Measurements from ENCODE around the gene ELMOD1.
"Not testable (repeated sequence)": the region's sequence is repeated elsewhere in the genome, so short reads cannot be mapped to it uniquely, and the experiment has no call there.

The ELMOD1 gene

DNA sequence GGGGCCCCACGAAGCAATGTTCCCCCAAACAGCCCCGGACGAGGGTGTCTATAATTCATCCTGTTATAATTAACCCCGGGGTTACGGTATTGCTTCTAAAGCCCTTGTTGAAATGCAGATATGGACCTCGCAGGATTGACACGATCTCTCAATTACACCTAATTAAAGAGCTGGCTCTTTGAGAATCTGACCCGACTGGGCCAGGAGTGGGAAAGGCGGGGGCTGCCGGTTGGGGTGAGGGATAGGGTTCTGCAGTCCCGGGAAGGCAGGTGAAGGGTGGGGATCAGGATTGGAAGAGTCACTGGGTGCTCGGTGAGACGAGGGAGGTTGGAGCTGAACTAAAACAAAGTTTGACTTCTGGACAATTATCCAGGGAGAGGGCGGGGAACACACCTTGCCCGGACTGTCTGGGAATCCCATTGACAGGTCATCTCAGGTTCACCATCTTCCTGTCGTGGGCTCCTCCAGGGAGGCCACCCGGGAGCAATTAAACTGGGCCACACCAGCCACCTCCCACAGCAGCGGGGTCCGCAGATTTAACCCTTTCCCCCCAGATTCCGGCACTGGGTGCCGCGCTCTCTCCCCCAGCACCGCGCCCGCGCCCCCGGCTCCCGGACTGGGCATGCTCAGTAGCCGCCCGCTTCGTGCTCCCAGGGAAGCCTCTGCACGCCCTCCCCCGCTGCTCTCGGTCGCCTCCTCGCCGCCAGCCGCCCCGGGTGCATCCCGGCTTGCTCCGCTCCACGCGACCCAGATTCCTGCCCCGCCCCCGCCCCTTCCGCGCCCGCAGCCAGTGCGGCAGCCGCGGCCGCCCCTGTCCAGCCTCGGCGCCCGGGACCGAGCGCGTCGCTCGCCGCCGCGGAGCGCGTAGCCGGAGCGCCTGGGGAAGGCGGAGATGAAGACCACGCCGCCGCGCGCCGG lies at the start of gene ELMOD1:
TSS of gene ELMOD1 (plus strand) at position 688 of the 918 bp plus-strand sequence. CDS start 27,043 bp downstream, outside the sequence.
- DNase-seq: peak; percentile 11

- no peak for DNase-seq
These were observed 45.8 kb upstream of the ELMOD1 start for GRCh38 chr11:107545101-107545514.

DNA sequence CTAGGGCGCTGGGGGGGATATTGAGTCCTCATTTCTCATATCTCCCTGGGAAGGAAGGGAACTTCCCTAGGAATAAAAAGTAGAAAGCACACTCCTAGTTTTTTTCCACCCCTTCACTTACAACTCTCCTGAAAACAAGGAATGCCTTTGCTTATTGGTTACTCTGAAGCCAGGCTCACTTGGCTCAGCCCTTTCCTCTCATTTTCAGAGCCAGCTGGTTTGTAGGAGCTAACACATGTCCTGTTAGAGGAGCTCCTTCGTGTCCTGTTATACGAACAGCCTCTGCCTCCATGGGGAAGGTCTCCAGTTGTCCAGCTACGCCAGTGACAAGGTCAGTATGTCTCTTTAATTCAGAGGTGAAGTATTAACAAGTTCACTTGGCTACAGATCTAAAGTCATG lies 43.0 kb upstream of the ELMOD1 start:
- no peak for DNase-seq

DNA sequence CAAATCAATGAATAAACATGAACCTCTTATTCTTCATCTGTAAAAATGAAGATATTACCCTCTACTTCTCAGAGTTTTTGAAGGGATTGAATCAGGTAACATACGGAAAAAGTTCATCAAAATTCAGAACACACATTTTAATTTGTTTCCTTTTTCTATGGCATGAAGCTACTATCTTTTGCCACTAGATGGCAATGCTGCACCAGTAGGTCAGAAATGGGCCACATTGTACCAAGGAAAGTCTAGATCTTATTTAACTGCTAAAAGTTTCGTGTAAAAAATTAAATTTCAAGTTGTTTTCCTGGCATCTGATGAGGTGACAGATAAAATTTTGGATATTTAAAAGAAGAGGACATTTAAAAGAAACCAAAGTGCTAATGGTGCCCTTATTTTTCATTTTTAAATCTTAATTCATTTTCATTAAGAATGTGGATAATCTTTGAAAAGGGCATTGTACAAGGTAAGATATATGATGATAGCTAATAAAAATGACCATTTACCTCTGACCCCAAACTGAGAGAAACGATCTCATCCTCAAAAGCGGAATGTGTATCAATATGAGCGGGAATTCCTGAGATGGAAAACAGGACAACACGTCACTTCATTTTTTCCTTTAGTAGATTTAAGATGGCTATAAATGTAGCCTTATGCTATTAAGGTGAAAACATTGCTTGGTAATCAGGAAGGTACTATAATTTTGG lies 41.5 kb upstream of the ELMOD1 start:
- peak; percentile 11 for DNase-seq

DNA sequence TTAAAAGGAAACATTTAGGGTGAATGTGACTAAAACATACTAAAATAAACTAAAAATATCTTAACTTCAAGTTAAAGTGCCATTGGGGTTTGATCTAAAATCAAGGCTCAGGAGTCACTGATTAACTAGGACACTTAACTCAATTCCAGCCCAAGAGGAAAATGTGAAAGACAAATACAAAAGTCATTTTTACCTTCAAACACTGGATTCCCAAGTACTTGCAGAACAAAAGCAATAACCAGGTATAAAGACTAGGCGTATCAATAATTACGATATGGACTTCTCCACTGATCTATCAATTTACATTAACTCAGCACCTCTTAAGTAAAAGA lies 41.0 kb upstream of the ELMOD1 start:
- no peak for DNase-seq

DNA sequence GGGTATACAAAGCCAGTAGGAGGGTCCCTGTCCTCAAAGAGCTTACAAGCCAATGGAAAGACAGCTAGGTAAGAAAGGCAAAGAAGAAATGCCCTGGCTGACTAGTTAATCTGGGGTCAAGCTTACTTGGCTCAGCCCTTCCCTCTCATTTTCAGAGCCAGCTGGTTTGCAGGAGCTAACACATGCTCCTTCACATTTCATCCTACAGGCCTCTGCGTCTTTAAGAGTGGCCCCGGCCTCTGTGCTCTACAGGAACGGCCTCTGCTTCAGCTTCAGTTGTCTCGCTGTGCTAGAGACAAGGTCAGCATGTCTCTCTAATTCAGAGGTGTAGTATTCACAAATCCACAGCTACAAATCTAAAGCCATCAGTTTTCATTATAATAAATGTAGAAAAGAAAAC lies 40.6 kb upstream of the ELMOD1 start:
- DNase-seq: no peak

GRCh38 chr11:107561688-107562087 lies 29.3 kb upstream of the ELMOD1 start:
- no peak for DNase-seq

- DNase-seq: no peak
These were observed 28.2 kb upstream of the ELMOD1 start for GRCh38 chr11:107562647-107563208.

DNA sequence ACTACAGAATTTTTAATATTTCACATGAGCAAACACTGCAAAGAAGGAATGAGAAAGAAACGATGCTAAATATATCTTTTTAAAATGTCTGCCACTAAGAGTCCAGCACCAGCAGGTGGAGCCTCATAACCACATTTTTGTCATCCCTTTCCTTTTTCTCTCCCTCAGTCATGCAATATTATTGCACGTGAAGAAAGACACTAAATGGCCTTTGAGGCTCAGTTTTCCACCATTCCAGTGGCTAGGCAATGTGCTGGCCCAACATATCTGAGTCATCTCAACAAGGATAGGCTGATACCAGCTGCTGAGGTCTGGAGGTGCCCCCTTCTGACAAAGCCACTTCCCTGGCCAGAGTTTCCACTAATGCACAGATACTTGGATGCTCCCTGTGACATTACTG lies 27.2 kb upstream of the ELMOD1 start:
- DNase-seq: peak; percentile 23

GRCh38 chr11:107564877-107565218 lies 26.1 kb upstream of the ELMOD1 start:
- DNase-seq: no peak

DNA sequence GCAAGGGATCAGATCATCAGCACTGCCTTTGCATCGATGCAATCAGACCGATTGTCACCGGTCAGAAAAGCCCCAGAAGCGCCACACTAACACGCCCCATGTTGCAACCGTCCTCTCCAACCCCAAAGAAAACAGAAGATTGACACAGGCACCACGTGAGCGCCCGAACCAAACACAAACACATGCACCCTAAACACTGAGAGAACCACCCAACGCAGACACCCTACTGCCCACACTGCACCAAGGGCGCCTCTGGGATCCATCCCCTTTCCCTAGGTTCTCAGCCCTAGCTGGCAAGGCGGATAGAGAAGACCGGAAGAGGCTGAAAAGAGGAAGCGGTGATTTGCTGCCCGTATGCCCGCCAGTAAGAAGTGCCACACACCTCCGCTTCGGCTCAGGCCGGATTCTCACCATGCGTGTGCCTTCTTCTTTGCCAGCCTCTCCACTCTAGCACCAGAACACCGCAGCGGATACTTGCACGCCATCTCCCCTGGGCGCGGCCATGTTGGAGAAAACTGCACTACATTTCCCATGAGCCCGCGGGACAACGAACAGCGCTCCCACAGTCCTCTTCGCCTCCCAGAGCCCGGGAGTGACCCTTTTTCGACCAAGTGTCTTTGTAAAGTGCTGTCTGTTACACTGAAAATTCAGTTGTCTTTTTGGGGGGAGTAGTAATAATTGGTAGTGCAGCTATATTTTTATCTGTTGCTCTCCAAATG lies 25.6 kb upstream of the ELMOD1 start, which contains the start of gene ALKBH8:
TSS of gene ALKBH8 (minus strand) at position 517 of the 719 bp plus-strand sequence. CDS start 4,842 bp downstream, outside the sequence.
- DNase-seq: peak; percentile 76

DNA sequence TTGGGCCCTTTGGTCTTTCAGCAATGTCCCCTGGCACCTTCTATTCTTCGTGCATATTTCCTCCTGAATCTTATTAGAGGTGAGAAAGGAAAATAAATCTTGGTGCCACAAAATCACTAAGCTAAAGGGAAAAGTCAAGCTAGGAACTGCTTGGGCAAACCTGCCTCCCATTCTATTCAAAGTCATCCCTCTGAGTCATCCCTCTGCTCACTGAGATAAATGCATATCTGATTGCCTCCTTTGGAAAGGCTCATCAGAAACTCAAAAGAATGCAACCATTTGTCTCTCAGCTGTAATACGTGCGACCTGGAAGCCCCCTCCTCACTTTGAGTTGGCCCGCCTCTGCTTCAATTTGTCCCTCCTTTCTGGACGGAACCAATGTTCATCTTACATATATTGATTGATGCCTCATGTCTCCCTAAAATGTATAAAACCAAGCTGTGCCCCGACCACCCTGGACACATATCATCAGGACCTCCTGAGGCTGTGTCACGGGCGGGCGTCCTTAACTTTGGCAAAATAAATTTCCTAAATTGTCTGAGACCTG lies 24.9 kb upstream of the ELMOD1 start:
- not testable (repeated sequence) for DNase-seq

DNA sequence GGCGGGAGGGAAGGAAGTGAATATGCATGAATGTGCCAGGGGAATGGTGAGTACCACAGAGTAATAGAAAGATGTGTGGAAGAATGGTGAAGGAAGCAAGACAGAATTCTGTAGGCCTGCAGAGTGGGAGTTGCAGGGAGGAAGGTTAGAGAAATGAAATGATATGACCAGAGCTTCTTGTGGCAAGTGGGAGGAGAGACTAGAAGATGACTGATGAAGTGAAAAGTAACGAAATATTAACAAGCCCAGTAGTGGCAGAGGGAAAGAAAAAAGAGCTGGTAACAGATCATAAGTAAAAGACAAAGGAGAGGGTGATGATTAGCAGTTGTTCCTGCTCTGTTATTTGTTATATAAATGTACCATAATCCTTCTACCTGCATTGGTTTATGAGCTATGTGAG lies 24.4 kb upstream of the ELMOD1 start:
- no peak for DNase-seq

- DNase-seq: no peak
These were observed 23.1 kb upstream of the ELMOD1 start for GRCh38 chr11:107567739-107568335.

DNA sequence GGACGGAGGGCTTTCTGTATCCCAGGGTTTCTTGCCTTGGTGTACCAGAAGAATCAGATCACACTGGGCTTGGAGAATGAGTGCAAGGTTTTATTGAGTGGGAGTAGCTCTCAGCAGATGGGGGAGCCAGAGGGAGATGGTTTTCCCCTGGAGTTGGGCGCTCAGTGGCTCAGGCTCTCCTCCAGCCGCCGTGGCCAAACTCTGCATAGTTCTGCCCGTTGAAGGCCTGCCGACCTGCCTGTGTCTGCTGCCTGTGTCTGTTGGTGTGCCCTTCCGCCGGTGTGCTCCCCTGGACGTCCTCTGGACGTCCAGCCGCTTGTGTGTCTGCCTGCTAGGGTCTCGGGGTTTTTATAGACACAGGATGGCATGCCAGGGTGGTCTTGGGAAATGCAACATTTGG lies 20.9 kb upstream of the ELMOD1 start:
- DNase-seq: no peak

- no peak for DNase-seq
These were observed 17.5 kb upstream of the ELMOD1 start for GRCh38 chr11:107573438-107573837.

GRCh38 chr11:107576497-107577345 lies 14.2 kb upstream of the ELMOD1 start:
- peak; percentile 51 for DNase-seq

DNA sequence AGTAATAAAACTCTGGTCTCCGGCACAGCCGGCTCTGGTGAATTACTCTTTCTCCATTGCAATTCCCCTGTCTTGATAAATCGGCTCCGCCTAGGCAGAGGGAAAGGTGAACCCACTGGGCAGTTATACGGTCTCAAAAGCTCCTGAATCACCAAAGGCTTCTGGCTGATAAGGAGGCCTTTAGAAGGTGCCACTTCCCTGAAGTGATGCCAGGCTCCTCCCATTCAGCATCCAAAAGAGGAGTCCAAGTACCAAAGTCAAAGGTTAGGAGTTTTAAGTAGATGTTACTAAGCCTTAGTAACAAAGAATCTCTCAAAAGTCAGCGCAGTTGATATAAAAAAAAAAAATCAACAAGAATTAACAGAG lies 13.6 kb upstream of the ELMOD1 start:
- no peak for DNase-seq

- not testable (repeated sequence) for DNase-seq
These were observed 11.8 kb upstream of the ELMOD1 start for GRCh38 chr11:107579169-107579568.

DNA sequence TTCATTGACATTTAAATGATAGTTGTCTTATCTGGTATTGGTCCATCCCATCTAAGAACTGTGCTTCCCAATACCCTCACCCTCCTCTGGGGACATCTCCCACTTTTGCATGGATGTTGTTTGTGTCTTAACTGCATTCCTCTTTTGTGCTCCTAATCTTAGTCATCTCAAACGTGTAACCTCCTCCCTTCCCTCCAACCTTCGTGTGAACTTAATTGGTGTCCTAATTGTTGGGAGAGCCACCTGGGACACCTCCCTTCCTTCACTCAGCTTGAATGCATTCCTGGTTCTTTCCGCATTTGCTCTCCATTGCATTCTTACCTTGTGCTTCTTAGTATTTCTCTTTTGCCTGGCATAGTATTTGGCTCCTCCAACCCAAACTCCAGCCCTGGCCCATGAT lies 9.8 kb upstream of the ELMOD1 start:
- no peak for DNase-seq

GRCh38 chr11:107583629-107584195 lies 7.2 kb upstream of the ELMOD1 start:
- DNase-seq: no peak
